GM21619 (cell line): ENCODE measurements around the gene WDPCP.

Source experiments
- ATAC-seq: cut with Tn5 transposase; IDR thresholded peaks from one replicate; pipeline ENCODE4 v1.9.1; 2021; ENCODE audit not compliant: unreplicated experiment

WDPCP gene

DNA sequence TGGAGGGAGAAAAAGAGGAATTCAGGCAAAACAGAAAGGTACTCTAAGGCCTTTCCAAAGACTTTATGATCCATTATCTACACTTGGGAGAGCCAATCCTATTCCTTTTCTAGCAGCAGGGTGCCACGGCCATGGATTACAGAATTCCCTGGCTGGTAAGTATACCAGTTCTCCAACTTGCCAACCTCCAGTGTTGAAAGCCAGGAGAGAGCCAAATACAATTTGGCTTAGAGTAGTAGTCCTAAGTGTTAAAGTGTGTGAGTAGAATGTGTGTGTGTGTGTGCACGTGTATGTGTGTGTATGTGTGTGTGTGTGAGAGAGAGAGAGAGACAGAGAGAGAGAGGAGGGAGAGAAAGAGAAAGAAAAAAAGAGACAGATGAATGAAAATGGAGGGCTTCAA is 43.3 kb downstream of the WDPCP start:
- ATAC-seq = no peak

DNA sequence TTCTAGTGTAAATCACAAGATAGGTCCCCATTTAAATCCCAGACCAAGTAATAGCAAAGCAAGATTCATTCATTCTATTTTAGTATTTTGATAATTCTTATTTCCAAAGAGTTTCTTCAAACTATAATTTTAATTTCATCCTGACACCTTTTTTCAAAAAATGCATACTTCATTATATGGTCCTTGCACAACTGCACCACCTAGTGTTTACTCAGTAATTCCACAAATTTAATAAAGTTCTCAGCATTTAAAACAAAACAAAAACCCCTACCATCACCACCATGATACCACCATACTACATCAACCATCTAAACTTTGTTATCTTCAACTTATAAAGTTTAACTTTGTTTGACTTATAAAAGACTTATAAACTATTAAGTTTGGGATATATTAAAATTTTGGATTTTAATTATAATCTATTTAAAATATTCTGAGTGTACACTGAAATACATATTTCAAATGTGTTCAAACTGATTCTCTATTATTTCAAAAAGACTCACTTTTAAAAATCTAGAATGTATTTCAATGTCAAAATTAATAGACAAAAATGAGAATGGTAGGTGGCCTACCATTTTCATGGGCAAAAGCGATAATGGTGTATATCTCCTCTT is 44.2 kb downstream of the WDPCP start:
- ATAC-seq = no peak

DNA sequence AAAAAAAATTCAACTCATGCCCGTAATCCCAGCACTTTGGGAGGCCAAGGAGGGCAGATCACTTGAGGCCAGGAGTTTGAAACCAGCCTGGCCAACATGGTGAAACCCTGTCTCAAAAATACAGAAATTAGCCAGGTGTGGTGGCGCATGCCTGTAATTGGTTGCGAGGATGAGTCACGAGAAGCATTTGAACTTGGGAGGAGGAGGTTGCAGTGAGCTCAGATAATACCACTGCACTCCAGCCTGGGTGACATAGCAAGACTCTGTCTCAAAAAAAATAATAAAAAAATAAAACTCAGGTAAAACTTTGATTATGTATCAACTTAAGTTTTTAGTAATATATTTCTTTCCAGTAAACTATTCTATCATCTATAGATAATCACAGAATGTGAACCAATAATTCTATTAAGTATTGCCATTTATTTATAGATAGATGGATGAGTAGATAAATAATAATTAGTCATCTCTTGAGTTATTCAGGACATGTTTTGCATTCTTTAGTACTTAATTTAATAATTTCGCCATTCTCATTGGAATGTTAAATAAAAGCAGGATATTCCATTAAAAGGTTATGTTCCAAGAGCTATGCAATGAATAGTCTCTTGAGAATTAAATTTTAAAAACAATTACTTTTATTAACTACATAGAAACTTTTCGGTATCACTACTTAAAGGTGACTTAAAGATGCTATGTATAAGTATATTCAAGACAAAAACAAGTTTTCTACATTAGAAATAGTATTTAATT is 48.7 kb downstream of the WDPCP start:
- ATAC-seq = no peak

DNA sequence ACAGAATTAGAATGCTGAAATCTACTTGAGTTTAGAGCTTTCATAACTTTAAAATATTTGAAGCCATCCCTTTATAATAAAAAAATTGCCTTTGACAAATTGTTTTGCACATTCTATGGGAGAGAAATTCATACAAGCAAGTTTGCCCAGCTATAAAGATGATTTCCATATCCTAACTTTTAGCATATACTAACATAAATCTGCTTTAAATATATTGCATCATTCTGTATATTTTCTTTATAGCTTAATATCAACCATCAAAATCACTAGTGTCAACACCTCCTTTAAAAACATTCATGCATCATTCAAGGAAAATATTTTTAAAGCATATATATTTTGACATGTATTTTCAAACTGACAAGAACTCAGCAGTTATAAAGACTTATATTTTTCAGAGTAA is 49.9 kb downstream of the WDPCP start:
- ATAC-seq = no peak

DNA sequence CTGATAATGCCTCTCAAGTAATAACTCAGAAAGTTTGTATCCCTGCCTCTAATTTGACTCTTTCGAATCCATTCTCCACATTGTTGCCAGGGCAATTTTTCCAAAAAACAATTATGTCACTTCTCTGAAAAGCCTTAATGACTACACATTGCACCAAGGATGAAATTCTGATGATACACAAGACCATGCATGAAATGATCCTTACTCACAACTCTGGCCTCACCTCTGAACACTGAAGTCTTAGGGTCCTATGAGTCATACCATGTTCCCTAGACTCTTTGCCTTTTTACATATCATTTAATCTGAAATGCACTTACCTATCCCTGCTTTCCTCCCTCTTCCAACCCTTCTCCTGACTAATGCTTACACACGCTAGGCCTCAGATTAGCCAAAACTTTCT is 51.0 kb downstream of the WDPCP start:
- no peak for ATAC-seq

DNA sequence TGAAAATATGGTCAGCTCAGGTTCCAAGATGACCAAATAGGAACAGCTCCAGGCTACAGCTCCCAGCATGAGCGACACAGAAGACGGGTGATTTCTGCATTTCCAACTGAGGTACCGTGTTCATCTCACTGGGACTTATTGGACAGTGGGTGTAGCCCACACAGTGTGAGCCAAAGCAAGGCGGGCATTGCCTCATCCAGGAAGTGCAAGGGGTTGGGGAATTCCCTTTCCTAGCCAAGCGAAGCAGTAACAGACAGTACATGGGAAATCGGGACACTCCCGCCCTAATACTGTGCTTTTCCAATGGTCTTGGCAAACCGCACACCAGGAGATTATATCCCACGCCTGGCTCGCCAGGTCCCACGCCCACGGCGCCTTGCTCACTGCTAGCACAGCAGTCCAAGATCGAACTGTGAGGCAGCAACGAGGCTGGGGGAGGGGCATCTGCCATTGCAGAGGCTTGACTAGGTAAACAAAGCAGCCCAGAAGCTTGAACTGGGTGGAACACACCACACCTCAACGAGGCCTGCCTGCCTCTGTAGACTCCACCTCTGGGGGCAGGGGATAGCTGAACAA is 57.5 kb downstream of the WDPCP start:
- ATAC-seq = no peak

DNA sequence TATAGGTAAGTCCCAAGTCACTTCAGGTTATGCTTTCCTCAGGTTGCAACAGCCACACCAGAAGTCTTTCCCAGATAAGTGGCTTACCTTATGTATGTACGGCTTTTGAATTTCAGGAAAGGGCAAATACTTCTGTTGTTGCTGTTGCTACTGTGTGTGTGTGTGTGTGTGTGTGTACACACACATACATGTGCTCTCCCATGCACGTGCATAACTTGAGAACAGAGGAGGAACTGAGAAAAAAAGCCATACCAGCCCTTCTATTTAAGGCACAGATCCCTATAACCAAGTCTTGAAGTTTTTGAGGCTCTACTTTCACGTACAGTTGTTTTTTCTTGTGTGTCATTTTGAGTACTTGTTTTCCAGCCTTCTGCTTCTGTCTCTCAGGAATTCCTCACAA is 62.4 kb downstream of the WDPCP start:
- ATAC-seq = no peak

DNA sequence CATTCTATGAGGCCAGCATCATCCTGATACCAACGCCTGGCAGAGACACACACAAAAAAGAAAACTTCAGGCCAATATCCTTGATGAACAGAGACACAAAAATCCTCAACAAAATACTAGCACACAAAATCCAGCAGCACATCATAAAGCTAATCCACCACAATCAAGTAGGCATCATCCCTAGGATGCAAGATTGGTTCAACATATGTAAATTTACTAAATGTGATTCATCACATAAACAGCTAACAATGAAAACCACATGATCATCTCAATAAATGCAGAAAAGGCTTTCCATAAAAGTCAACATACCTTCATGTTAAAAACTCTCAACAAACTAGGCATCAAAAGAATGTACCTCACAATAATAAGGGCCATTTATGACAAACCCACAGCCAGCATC is 65.3 kb downstream of the WDPCP start:
- no peak for ATAC-seq

DNA sequence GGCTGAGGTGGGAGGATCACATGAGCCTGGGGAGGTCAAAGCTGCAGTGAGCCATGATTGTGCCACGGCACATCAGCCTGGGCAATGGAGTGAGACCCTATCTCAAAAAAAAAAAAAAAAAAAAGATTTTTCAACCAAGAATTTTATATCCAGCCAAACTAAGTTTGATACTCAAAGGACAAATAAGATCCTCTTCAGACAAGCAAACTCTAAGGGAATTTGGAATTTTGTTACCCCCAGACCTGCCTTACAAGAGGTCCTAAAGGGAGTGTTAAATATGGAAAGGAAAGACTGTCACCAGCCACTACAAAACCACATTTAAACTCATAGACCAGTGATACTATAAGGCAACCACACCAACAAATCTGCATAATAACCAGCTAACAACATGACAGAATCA is 67.5 kb downstream of the WDPCP start:
- ATAC-seq = no peak

DNA sequence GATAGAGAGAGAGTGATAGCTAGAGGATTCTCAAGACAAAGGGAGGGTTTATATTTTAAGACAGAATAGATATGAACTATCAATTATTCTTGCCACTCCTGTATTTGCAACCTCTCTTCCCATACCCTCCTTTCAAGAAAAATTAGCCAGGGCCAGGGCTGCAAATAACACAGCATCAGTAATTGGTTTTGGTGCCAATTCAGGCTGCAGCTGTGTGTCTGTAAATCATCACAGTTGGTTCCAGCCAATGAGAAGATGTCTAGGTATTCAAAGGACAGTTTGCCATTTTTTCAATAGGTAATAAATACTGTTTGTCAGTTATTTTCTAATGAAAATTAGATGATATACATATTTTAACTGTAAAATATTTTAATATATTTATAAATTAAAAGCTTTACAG is 73.5 kb downstream of the WDPCP start:
- no peak for ATAC-seq

DNA sequence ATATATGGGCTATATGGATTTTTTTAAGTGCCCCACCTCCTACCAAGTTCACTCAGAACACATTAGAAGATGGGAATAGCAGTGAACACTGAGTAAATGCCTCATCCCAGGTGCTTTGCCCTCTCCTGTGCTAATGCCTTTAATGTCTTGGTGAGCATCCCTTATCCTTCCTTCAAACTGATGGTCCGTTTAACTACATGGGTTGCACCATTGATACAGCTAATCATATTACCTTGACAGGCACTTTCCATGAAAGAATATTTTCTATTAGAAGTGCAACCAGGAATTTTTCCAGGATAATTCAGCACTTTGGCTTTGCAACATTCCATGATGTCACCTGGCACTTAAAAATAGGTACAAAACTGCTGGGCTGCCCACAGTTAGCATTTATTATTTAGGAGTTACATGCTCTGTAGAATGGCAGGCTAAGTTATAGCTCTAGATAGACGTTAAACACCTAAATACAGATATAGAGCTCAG is 74.0 kb downstream of the WDPCP start:
- no peak for ATAC-seq

DNA sequence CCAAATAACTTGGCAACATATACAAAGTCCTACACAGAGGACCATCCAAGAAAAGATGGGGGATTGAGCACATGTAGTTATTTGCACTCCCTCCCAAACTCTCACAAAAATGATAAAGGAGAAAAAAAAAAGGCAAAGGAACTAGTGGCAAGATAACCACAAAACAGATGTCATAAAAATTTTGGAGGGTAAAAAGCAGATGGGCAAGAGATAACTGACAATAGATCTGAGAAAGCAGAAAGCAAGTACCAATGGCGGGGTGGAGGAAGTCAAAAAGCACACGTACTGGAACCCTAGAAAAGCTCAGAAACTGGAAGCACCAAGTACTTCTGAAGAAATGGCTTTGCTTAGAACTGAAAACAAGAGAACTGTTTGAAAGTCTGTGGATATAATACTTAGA is 82.0 kb downstream of the WDPCP start:
- no peak for ATAC-seq

DNA sequence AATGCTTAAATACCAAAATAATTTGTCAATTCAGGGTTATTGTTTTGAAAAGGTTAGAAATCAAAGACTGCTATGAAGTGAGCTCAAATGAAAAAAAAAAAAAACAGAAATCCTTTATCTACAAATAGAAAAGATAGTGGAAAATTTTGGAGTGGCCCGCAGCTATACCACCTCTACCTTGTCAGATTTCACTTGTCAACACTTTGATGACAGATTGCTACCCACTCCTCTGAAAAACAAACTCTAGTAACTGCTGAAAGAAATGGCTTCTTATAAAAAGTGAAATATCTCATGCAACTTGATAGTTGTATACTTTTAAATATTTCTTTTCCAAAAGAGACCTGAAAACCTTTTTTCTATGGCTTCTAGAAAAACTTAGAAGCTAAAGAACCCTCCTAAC is 84.5 kb downstream of the WDPCP start:
- no peak for ATAC-seq

DNA sequence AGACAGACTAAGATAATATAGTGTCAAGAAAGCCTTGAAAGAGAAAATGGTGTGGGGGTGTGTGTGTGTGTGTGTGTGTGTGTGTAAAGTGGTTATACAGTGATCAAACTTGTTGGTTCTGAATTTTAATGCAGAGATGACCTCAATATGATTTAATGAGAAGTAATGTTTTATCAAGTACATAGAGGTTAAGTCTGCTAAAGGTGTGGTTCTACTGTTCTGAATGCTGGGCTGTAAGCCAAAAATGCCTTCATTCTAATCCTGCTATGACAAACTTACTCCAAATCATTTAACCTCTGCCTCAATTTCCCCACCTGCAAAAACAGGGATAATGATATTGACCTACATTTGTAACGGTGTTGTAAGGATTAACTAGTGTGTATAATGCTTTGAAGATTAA is 87.9 kb downstream of the WDPCP start:
- no peak for ATAC-seq

DNA sequence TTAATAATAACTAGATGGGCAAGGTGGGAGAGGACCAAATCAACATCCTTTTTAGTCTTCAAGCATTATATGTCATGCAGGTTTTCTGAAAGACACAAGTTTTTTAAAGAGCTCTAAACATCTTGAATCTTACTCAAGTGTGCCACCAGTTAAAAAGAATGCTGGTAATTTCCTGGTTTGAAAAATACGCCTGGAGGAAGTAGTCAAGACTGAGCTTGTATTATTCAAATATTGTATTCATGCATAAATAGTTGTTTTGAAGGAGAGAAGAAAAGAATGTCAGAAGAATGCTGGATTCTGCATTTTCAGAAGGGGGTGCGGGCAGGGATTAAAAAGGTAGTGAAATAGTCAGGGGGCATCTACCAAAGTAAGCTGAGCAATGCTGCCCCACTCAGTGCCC is 90.7 kb downstream of the WDPCP start:
- no peak for ATAC-seq

DNA sequence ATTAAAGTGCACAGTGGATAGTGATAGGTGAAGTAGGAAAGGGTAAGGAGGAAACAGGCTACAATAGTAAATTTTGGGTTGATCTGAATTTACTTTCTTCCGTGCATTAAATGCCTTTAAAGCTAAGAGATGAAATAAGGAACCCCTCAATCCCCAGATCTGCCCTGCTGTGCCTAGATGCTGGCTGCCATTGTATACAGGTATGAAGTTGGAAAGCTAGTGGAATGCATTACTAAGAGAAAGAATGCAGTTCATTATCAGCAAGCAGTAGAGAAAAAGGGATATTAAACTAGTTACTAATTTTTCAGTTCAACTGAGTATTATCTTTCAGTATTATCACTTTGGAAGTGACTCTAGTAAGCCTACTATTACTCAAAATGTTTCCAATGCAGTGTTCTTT is 93.3 kb downstream of the WDPCP start:
- ATAC-seq = no peak

DNA sequence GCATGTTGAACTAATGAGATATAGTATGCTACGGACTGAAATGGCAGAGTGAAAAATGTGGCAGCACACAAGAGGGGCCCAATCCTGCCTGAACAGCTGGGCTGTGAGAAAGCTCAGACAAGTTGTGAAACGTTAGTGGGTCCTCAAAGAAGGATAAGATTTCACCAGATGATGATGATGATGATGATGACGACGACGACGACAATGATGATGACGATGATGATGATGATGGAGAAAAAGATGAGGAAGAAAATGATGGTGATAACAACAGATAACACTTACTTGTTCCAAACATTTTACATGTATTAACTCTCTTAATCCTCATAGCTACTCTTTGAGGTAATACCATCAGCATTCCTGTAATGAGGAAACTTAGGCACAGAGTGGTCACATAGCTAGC is 94.2 kb downstream of the WDPCP start:
- ATAC-seq = no peak

DNA sequence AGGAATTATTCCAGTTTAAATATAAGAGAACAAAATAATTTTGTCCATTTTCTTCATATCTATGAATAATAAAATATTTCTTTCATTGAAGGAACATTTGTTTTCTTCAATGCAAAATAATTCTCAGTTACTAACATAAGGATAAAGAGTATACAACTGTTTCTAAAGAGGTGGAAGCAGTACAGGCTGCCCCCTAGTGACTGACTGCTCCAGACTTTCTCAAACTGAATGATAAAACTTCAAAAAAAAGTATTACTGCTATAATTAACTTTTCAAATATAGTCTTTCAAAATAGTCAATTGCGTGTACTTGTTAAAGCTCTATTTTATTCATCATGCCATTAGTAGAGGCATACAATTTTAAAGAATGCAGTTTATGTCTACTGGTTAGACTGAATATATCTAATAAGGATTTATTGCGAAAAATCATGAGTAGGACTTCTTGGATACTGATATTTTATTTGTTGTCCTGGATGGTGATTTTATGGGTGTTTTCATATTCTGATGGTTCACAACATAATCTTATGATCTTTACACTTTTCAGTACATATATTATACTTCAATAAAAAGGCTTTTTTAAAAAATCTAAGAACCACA is 100.1 kb downstream of the WDPCP start:
- no peak for ATAC-seq

DNA sequence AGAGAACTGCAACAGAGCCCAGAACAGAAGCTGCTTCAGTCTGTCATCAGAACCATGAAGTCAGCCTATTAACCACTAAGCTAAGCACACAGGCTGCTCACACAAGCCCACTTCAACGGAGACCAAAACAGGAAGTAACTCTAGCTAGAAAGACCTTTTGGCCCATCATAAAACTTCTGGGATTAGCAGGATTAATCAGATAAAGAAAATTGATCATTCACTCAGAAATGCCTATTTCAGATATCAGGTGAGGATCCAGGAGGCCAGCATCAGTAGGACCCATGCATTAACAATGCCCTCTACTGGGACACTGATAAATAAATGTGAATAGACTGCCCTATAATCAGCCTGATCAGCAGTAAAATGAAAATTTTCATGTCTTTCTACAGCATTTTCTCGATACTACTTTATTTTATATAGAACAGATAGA is 101.4 kb downstream of the WDPCP start:
- ATAC-seq = no peak

DNA sequence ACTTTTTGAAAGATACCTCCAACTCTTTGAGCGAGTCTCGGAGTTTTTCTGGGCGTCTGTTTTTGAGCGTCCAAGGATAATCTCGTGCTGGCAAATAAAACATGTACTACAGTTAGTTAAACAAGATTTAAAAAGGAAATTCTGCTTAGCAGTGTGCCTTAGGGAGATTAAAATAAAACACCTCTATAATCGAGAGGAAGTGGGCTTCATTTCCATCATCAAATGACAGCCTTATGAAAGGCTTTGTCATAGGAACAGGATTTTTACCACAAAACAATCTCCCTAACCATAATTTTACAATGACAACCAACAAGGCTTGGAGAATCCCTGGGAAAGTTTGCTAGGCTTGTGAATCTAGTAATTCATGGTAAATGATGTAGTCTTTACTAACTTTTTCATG is 103.4 kb downstream of the WDPCP start:
- ATAC-seq = no peak

DNA sequence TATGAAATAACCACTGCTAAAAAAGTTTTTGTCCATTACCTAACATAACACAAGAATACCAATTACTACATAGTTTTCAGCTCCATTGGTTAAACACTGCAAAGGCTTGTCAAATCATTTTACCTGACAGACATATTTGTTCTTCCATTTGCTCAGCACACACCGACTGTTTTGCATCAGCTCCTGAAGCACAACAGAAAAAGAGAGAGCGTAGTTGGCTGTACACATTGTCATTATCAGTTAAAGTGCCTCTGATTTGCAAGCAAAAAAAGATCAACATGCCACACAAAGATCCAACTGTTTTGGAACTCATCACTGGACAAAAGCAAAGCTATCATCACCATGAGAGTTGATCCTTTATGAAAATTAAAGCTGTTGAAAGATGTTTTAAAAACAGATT is 103.8 kb downstream of the WDPCP start:
- no peak for ATAC-seq

DNA sequence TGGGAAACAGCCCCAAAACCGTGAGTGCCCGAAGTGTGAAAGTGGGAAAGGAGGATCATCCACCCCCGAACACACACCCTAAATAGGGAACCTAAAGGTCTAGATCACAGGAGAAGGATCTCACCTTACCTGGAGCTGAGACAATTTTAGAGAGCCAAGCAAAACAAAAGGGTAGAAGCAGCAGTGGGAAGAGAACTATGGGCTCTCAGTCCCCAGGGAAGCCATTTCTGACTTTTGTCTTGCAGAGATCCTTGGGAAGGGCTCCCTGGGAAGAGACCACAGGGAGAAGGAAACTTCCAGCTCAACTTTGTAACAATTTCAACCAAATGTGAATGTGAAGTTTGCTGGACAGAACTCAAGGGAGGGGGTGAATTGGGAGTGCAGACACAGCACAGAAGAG is 110.6 kb downstream of the WDPCP start:
- ATAC-seq = no peak
